GM12872 (cell line): ENCODE measurements around the gene DCAF4.
A peak's percentile ranks its signal among the peaks of the same experiment; 100 is the strongest.

Experiments used
- CTCF ChIP-seq: IDR thresholded peaks from 3 replicates; pipeline ENCODE4 v1.5.1; 2011; ENCODE audit warnings: low read depth, mild to moderate bottlenecking, low read length, moderate library complexity; ENCODE audit not compliant: insufficient read depth

Gene DCAF4

GRCh38 chr14:72894623-72895378 lies 31.5 kb upstream of the DCAF4 start:
- no peak for TF ChIP-seq CTCF

- no peak for TF ChIP-seq CTCF
Observed at GRCh38 chr14:72898448-72898847, 27.8 kb upstream of the DCAF4 start.

- no peak for TF ChIP-seq CTCF
Observed at GRCh38 chr14:72901361-72901760, 24.9 kb upstream of the DCAF4 start.

- no peak for TF ChIP-seq CTCF
Observed at GRCh38 chr14:72902801-72903530, 23.3 kb upstream of the DCAF4 start.

GRCh38 chr14:72903716-72904115 lies 22.5 kb upstream of the DCAF4 start:
- TF ChIP-seq CTCF = no peak

- TF ChIP-seq CTCF = no peak
Observed at GRCh38 chr14:72904218-72904617, 22.0 kb upstream of the DCAF4 start.

- peak; percentile 93 for TF ChIP-seq CTCF
Observed at GRCh38 chr14:72904840-72905561, 21.3 kb upstream of the DCAF4 start.
